HG03571 (cell line): ENCODE measurements around the gene HIVEP2.
A peak's percentile ranks its signal among the peaks of the same experiment; 100 is the strongest.

Source experiments
- ATAC-seq: cut with Tn5 transposase; IDR thresholded peaks from one replicate; pipeline ENCODE4 v1.9.1; 2021; ENCODE audit not compliant: unreplicated experiment

HIVEP2 gene

GRCh38 chr6:142797159-142797558 lies 147.8 kb downstream of the HIVEP2 start:
- ATAC-seq, result no peak

- ATAC-seq, result no peak
These were observed 148.4 kb downstream of the HIVEP2 start for GRCh38 chr6:142796571-142796970.

- no peak for ATAC-seq
These were observed 149.0 kb downstream of the HIVEP2 start for GRCh38 chr6:142796024-142796423.

GRCh38 chr6:142794424-142794823 lies 150.6 kb downstream of the HIVEP2 start:
- ATAC-seq, result no peak

- ATAC-seq, result no peak
These were observed 154.7 kb downstream of the HIVEP2 start for GRCh38 chr6:142790257-142790656.

- ATAC-seq, result no peak
These were observed 157.6 kb downstream of the HIVEP2 start for GRCh38 chr6:142787422-142787821.

- ATAC-seq, result no peak
These were observed 158.5 kb downstream of the HIVEP2 start for GRCh38 chr6:142786476-142786875.

GRCh38 chr6:142784344-142784743 lies 160.6 kb downstream of the HIVEP2 start:
- ATAC-seq, result peak; percentile 98

- no peak for ATAC-seq
These were observed 161.5 kb downstream of the HIVEP2 start for GRCh38 chr6:142783499-142783898.

- ATAC-seq, result no peak
These were observed 163.8 kb downstream of the HIVEP2 start for GRCh38 chr6:142781129-142781528.

- no peak for ATAC-seq
These were observed 170.9 kb downstream of the HIVEP2 start for GRCh38 chr6:142773859-142774648.

GRCh38 chr6:142773324-142773723 lies 171.7 kb downstream of the HIVEP2 start:
- ATAC-seq, result no peak

GRCh38 chr6:142771162-142771561 lies 173.8 kb downstream of the HIVEP2 start:
- no peak for ATAC-seq

GRCh38 chr6:142765306-142765705 lies 179.7 kb downstream of the HIVEP2 start:
- ATAC-seq, result no peak

- no peak for ATAC-seq
These were observed 180.7 kb downstream of the HIVEP2 start for GRCh38 chr6:142764311-142764710.

- ATAC-seq, result no peak
These were observed 181.8 kb downstream of the HIVEP2 start for GRCh38 chr6:142763205-142763604.

- peak; percentile 93 for ATAC-seq
These were observed 183.2 kb downstream of the HIVEP2 start for GRCh38 chr6:142761756-142762155.

GRCh38 chr6:142760152-142760551 lies 184.8 kb downstream of the HIVEP2 start:
- no peak for ATAC-seq

- no peak for ATAC-seq
These were observed 186.3 kb downstream of the HIVEP2 start for GRCh38 chr6:142758629-142759025.

GRCh38 chr6:142757852-142758628 lies 186.9 kb downstream of the HIVEP2 start:
- no peak for ATAC-seq

GRCh38 chr6:142756215-142756630 lies 188.8 kb downstream of the HIVEP2 start:
- no peak for ATAC-seq

- no peak for ATAC-seq
These were observed 191.8 kb downstream of the HIVEP2 start for GRCh38 chr6:142753196-142753595.
